Keratinocyte (primary cell): ENCODE measurements around the gene PFKP. TPM values are rescaled to one million over a fixed set of nuclear protein-coding genes. Genes with fewer than 3 reads are reported as not detected.

Experiments used
- DNase-seq: peaks from one replicate; pipeline ENCODE4 v3.0.0-alpha.2; 2011; ENCODE audit warnings: low read depth, missing footprints, low spot score
- FAIRE-seq: peaks from 2 replicates; lab custom pipeline; 2011; peaks lifted over from hg19 to GRCh38; lab: Jason Lieb, UNC
- H2AFZ ChIP-seq: 2 replicates; pipeline ENCODE4 v1.6.0; 2012; ENCODE audit warnings: low read length, control low read depth, inconsistent platforms; ENCODE audit not compliant: control insufficient read depth
- H3K27ac ChIP-seq: 2 replicates; pipeline ENCODE4 v1.5.1; 2011; ENCODE audit warnings: low read length; ENCODE audit not compliant: control insufficient read depth, insufficient read depth
- H3K27me3 ChIP-seq: 3 replicates; pipeline ENCODE4 v1.6.0; 2011; ENCODE audit warnings: low read length; ENCODE audit not compliant: control insufficient read depth, insufficient read depth; ENCODE audit errors: extremely low read depth
- H3K36me3 ChIP-seq, 2 experiments: 2 replicates in 1 of 2; 3 replicates in 1 of 2; pipeline ENCODE4 v1.5.1; 2011; ENCODE audit warnings: low read length in 2 of 2, mild to moderate bottlenecking in 1 of 2; ENCODE audit not compliant: control insufficient read depth in 2 of 2, insufficient read depth in 2 of 2; ENCODE audit errors: extremely low read depth in 1 of 2
- H3K4me1 ChIP-seq: 3 replicates; pipeline ENCODE4 v1.5.1; 2011; ENCODE audit warnings: low read length; ENCODE audit not compliant: control insufficient read depth, insufficient read depth; ENCODE audit errors: extremely low read depth
- H3K4me2 ChIP-seq: 3 replicates; pipeline ENCODE4 v1.6.0; 2011; ENCODE audit warnings: low read depth, low read length; ENCODE audit not compliant: control insufficient read depth, insufficient read depth; ENCODE audit errors: extremely low read depth
- H3K4me3 ChIP-seq, 3 experiments: fragments of 200-600 bp in 1 of 3; sonication (generic) in 1 of 3; 2 replicates in 2 of 3; 3 replicates in 1 of 3; pipeline ENCODE4 v1.5.1; 2011 to 2016; ENCODE audit warnings: low read length in 3 of 3, mild to moderate bottlenecking in 3 of 3, control low read depth in 2 of 3, inconsistent platforms in 1 of 3, low read depth in 1 of 3, mixed read lengths in 1 of 3, mixed run types in 1 of 3, moderate library complexity in 1 of 3; ENCODE audit not compliant: control insufficient read depth in 2 of 3, insufficient read depth in 2 of 3; ENCODE audit errors: extremely low read depth in 1 of 3
- H3K79me2 ChIP-seq: 2 replicates; pipeline ENCODE4 v1.6.0; 2012; ENCODE audit warnings: low read length; ENCODE audit not compliant: control insufficient read depth, insufficient read depth
- H3K9ac ChIP-seq: 3 replicates; pipeline ENCODE4 v1.6.0; 2011; ENCODE audit warnings: low read length; ENCODE audit not compliant: control insufficient read depth, insufficient read depth; ENCODE audit errors: extremely low read depth
- H3K9me1 ChIP-seq: 3 replicates; pipeline ENCODE4 v1.6.0; 2011; ENCODE audit warnings: low read length; ENCODE audit not compliant: control insufficient read depth, insufficient read depth; ENCODE audit errors: extremely low read depth
- H3K9me3 ChIP-seq: 2 replicates; pipeline ENCODE4 v1.5.1; 2012; ENCODE audit warnings: low read depth, low read length; ENCODE audit not compliant: control insufficient read depth
- H4K20me1 ChIP-seq: 3 replicates; pipeline ENCODE4 v1.6.0; 2011; ENCODE audit warnings: low read length; ENCODE audit not compliant: control insufficient read depth, insufficient read depth; ENCODE audit errors: extremely low read depth
- CTCF ChIP-seq, 3 experiments: IDR thresholded peaks in 1 of 3; conservative IDR thresholded peaks in 1 of 3; optimal IDR thresholded peaks in 1 of 3; 2 replicates in 2 of 3; 3 replicates in 1 of 3; pipeline versions ENCODE3 to v1.5.1; 2011; ENCODE audit warnings: low read length in 3 of 3, mild to moderate bottlenecking in 3 of 3, moderate library complexity in 2 of 3, control low read depth in 1 of 3, inconsistent platforms in 1 of 3; ENCODE audit not compliant: insufficient read depth in 2 of 3; ENCODE audit errors: extremely low read depth in 1 of 3
- EZH2 ChIP-seq: IDR thresholded peaks from one replicate; pipeline ENCODE4 v1.6.1; 2012; ENCODE audit warnings: inconsistent platforms, mild to moderate bottlenecking, low read length, moderate library complexity
- dilution Hi-C: fragments of 300-500 bp; cut with MboI; formaldehyde crosslinking; loops from one replicate; pipeline ENCODE4 v1.7.0; 2020; ENCODE audit warnings: low sequenced_read_pairs; ENCODE audit not compliant: extremely low pct_ligation_motif_present
- polyA plus RNA-seq, 5 experiments: library from polyadenylated mRNA; depleted of rRNA in 3 of 5; stranded (reverse) in 3 of 5; stranded (forward) in 1 of 5; unstranded in 1 of 5; fragments of >200 nt; gene quantifications; 1 replicate in 1 of 5; 2 replicates in 3 of 5; 3 replicates in 1 of 5; pipeline versions ENCODE4 v1.2.1 to v1.2.3, GENCODE V29; 2011 to 2012; ENCODE audit warnings: missing spikeins in 2 of 5, low read depth in 1 of 5, low replicate concordance in 1 of 5

Gene PFKP
- polyA plus RNA-seq, 1 donor (not counting 4 experiments of a cell fraction or from before 2014, with no cell fraction given): 117 TPM

DNA sequence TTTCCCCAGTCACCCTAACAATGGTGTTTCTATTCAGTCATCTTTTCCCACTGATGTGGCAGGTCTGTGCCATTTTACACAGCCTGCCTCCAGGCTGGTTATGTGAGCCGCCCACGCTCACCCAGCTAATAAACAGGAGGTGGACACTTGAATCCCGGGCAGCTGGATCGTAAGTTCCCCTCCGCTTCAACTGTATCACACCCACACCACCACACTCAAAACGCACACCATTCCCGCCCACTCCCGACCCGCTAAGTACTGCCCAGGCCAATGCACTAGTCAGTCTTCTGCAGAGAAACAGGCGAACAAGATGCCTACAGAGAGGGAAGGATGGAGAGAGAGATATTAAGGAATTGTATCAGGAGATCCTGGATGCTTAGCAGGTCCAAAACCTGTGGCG is 38.9 kb upstream of the PFKP start:
- no peak overlapping the region for H3K9ac ChIP-seq
- H3K79me2 ChIP-seq: no peaks in the 10 kb centered on the region
- no peak overlapping the region for H3K4me3 ChIP-seq
- no peaks in the 10 kb centered on the region for H3K4me1 ChIP-seq
- no peak overlapping the region for H3K27ac ChIP-seq
- TF ChIP-seq EZH2 (no peak), CTCF (optimal IDR thresholded peaks at IDR 0.05 in 1 of 3, IDR thresholded peaks at IDR 0.05 in 1 of 3, conservative IDR thresholded peaks at IDR 0.05 in 1 of 3; ENCODE audit: extremely low read depth in 1 of 3, insufficient read depth in 2 of 3, low read length in 3 of 3) (no peak)
- no peak overlapping the region for H2AFZ ChIP-seq
- H3K27me3 ChIP-seq: no peaks in the 10 kb centered on the region
- H4K20me1 ChIP-seq: no peaks in the 10 kb centered on the region
- dilution Hi-C loops: no loop called here
- no peak for FAIRE-seq
- no peaks in the 10 kb centered on the region for H3K9me1 ChIP-seq
- H3K9me3 ChIP-seq: no peaks in the 10 kb centered on the region
- no peak overlapping the region for H3K4me2 ChIP-seq
- no peaks in the 10 kb centered on the region for H3K36me3 ChIP-seq
- DNase-seq: no peak

GRCh38 chr10:3030765-3031164 is 36.6 kb upstream of the PFKP start:
- FAIRE-seq (no peak), DNase-seq (no peak)
- Histone ChIP-seq H2AFZ (no peak overlapping the region), H3K9ac (no peak overlapping the region), H3K27me3 (no peaks in the 10 kb centered on the region), H3K36me3 (no peaks in the 10 kb centered on the region), H3K4me2 (no peak overlapping the region), H4K20me1 (no peaks in the 10 kb centered on the region), H3K27ac (no peak overlapping the region), H3K4me1 (no peaks in the 10 kb centered on the region), H3K9me3 (no peaks in the 10 kb centered on the region), H3K9me1 (no peaks in the 10 kb centered on the region), H3K4me3 (no peak overlapping the region), H3K79me2 (no peaks in the 10 kb centered on the region)
- TF ChIP-seq CTCF (optimal IDR thresholded peaks at IDR 0.05 in 1 of 3, IDR thresholded peaks at IDR 0.05 in 1 of 3, conservative IDR thresholded peaks at IDR 0.05 in 1 of 3; ENCODE audit: extremely low read depth in 1 of 3, insufficient read depth in 2 of 3, low read length in 3 of 3) (no peak), EZH2 (no peak)
- dilution Hi-C loops: no loop called here
